Uterus (tissue), 2 donors: ENCODE results near the gene RAPH1.

ENCODE experiments used
- CTCF ChIP-seq, 4 experiments: fragments of 200-600 bp in 2 of 4; fragments of 450-650 bp in 2 of 4; sonication (generic) in 2 of 4; IDR thresholded peaks; one replicate each; pipeline ENCODE4 v1.5.1; 2016 to 2019; ENCODE audit warnings: antibody characterized with exemption in 4 of 4, mild to moderate bottlenecking in 2 of 4, moderate library complexity in 1 of 4
- POLR2A ChIP-seq, 2 donors: fragments of 450-650 bp; IDR thresholded peaks; one replicate each; pipeline ENCODE4 v1.6.1; 2016; ENCODE audit warnings: antibody characterized with exemption in 2 of 2, mild to moderate bottlenecking in 1 of 2, moderate library complexity in 1 of 2

- TF ChIP-seq CTCF (IDR thresholded peaks at IDR 0.05) (no peak), POLR2A (IDR thresholded peaks at IDR 0.05) (no peak)
These were observed 152.1 kb downstream of the RAPH1 start for GRCh38 chr2:203383038-203383437.
